Measurements from ENCODE around the gene HSPB3. TPM values are rescaled to one million over a fixed set of nuclear protein-coding genes. Genes with fewer than 3 reads are reported as not detected.
"Not testable (repeated sequence)": the region's sequence is repeated elsewhere in the genome, so short reads cannot be mapped to it uniquely, and the experiment has no call there.

The HSPB3 gene
- total RNA-seq, 2 donors from 2014 or later = not detected

- Histone ChIP-seq H3K27me3 (ENCODE audit: control insufficient read depth, insufficient read depth, low read length, poor library complexity, severe bottlenecking) (no peaks in the 10 kb centered on the region), H3K4me3 (ENCODE audit: low read length) (no peak overlapping the region), H3K9me3 (ENCODE audit: control insufficient read depth, low read length) (no peaks in the 10 kb centered on the region), H3K36me3 (ENCODE audit: control insufficient read depth, insufficient read depth, low read length) (no peaks in the 10 kb centered on the region), H3K9ac (ENCODE audit: extremely low read depth, low read length, poor library complexity, severe bottlenecking) (no peak overlapping the region), H3K4me1 (ENCODE audit: control insufficient read depth, insufficient read depth, low read length) (no peaks in the 10 kb centered on the region), H3K27ac (ENCODE audit: low read depth, low read length) (no peak overlapping the region)
- Mint-ChIP-seq H3K36me3 (ENCODE audit: low read depth) (no peaks in the 10 kb centered on the region), H3K27ac (no peak overlapping the region), H3K9me3 (peaks cover 2% of the 10 kb centered on the region), H3K27me3 (ENCODE audit: insufficient read depth) (no peaks in the 10 kb centered on the region), H3K4me3 (no peak overlapping the region), H3K4me1 (no peaks in the 10 kb centered on the region)
- no peak for DNase-seq
- TF ChIP-seq CTCF (conservative IDR thresholded peaks at IDR 0.05) = no peak
These were observed 24.8 kb downstream of the HSPB3 start for GRCh38 chr5:54480296-54480695.

- TF ChIP-seq CTCF (conservative IDR thresholded peaks at IDR 0.05) = no peak
- DNase-seq = no peak
- Histone ChIP-seq H3K27ac (ENCODE audit: low read depth, low read length) (no peak overlapping the region), H3K27me3 (ENCODE audit: control insufficient read depth, insufficient read depth, low read length, poor library complexity, severe bottlenecking) (no peaks in the 10 kb centered on the region), H3K4me1 (ENCODE audit: control insufficient read depth, insufficient read depth, low read length) (no peaks in the 10 kb centered on the region), H3K36me3 (ENCODE audit: control insufficient read depth, insufficient read depth, low read length) (no peaks in the 10 kb centered on the region), H3K4me3 (ENCODE audit: low read length) (no peak overlapping the region), H3K9ac (ENCODE audit: extremely low read depth, low read length, poor library complexity, severe bottlenecking) (no peak overlapping the region), H3K9me3 (ENCODE audit: control insufficient read depth, low read length) (no peaks in the 10 kb centered on the region)
- Mint-ChIP-seq H3K4me1 (no peaks in the 10 kb centered on the region), H3K27ac (no peak overlapping the region), H3K36me3 (ENCODE audit: low read depth) (peaks cover 3% of the 10 kb centered on the region), H3K4me3 (no peak overlapping the region), H3K27me3 (ENCODE audit: insufficient read depth) (no peaks in the 10 kb centered on the region), H3K9me3 (peaks cover 7% of the 10 kb centered on the region)
- WGBS, 2 experiments (ENCODE audit: insufficient coverage in 1 of 2, insufficient read length in 1 of 2) = 95 to 97% methylated on average over 4 to 5 of the region's 5 CpGs
These were observed 28.9 kb downstream of the HSPB3 start for GRCh38 chr5:54484219-54484894.

- H3K27ac ChIP-seq (ENCODE audit: low read depth, low read length); H3K27me3 Mint-ChIP-seq (ENCODE audit: insufficient read depth); H3K36me3 Mint-ChIP-seq (ENCODE audit: low read depth); H3K4me1 Mint-ChIP-seq; H3K36me3 ChIP-seq (ENCODE audit: control insufficient read depth, insufficient read depth, low read length); DNase-seq; H3K9ac ChIP-seq (ENCODE audit: extremely low read depth, low read length, poor library complexity, severe bottlenecking); H3K9me3 Mint-ChIP-seq; H3K27ac Mint-ChIP-seq; H3K4me1 ChIP-seq (ENCODE audit: control insufficient read depth, insufficient read depth, low read length); H3K27me3 ChIP-seq (ENCODE audit: control insufficient read depth, insufficient read depth, low read length, poor library complexity, severe bottlenecking); H3K4me3 ChIP-seq (ENCODE audit: low read length); H3K9me3 ChIP-seq (ENCODE audit: control insufficient read depth, low read length); H3K4me3 Mint-ChIP-seq: not testable (repeated sequence)
These were observed 30.2 kb downstream of the HSPB3 start for GRCh38 chr5:54485659-54486058.

- H3K9me3 Mint-ChIP-seq; H3K4me3 ChIP-seq (ENCODE audit: low read length); H3K27ac Mint-ChIP-seq: not testable (repeated sequence)
These were observed 34.1 kb downstream of the HSPB3 start for GRCh38 chr5:54489648-54489979.

More at GRCh38 chr5:54489648-54489979, 34.1 kb downstream of the HSPB3 start:
- WGBS, 2 experiments (ENCODE audit: insufficient coverage in 1 of 2, insufficient read length in 1 of 2) = 47 to 93% methylated on average over 1 to 2 of the region's 2 CpGs
- H3K4me3 Mint-ChIP-seq; H3K36me3 ChIP-seq (ENCODE audit: control insufficient read depth, insufficient read depth, low read length); H3K4me1 Mint-ChIP-seq; H3K36me3 Mint-ChIP-seq (ENCODE audit: low read depth); H3K9ac ChIP-seq (ENCODE audit: extremely low read depth, low read length, poor library complexity, severe bottlenecking); DNase-seq; H3K4me1 ChIP-seq (ENCODE audit: control insufficient read depth, insufficient read depth, low read length); H3K9me3 ChIP-seq (ENCODE audit: control insufficient read depth, low read length); H3K27ac ChIP-seq (ENCODE audit: low read depth, low read length); H3K27me3 Mint-ChIP-seq (ENCODE audit: insufficient read depth); H3K27me3 ChIP-seq (ENCODE audit: control insufficient read depth, insufficient read depth, low read length, poor library complexity, severe bottlenecking): not testable (repeated sequence)
